HG02840 (cell line): ENCODE data around the gene GPANK1.
A peak's percentile ranks its signal among the peaks of the same experiment; 100 is the strongest.
"Not testable (repeated sequence)": the region's sequence is repeated elsewhere in the genome, so short reads cannot be mapped to it uniquely, and the experiment has no call there.

ENCODE experiments used
- ATAC-seq: cut with Tn5 transposase; IDR thresholded peaks from one replicate; pipeline ENCODE4 v1.9.1; 2021; ENCODE audit warnings: mild to moderate bottlenecking, moderate library complexity, moderate number of reproducible peaks; ENCODE audit not compliant: unreplicated experiment, low FRiP score

GPANK1 gene

DNA sequence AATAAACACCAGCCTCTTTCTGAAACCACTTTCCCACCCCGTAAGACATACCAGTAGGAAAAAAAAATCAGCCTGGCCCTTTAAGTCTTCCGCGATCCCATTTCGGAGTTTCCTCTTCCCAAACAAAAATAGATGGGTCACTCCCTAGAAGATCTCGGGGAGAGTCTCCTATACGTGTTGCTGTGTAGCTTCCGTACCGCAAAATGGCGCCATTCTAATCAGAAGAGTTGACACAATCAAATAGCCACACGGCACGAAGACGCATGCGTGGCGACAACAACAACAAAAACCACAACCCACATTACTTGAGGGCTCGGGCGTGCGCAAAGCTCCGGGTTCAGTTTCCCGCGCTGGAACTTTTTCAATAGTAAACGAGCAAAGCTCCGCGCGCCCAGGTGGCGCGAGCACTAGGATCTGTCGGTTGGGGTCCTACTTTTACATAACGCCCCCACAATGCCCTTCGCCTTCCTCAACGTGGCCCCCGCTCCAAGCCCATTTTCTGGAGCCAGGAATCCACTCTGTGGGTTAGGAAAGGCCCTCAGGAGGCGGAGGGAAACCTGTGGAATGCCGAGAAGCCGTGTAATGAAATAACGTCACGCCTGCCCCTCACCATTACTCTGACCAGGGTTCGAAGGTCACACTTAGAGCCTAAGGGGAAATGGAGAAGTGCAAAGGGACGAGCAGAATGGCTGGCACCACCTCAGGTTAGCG is at the start of gene GPANK1:
GPANK1 (minus strand) TSS at position 208 of the 711 bp plus-strand sequence. CDS start 519 bp downstream, outside the sequence.
- no peak for ATAC-seq

GRCh38 chr6:31713991-31714684 is 49.3 kb upstream of the GPANK1 start:
- no peak for ATAC-seq

DNA sequence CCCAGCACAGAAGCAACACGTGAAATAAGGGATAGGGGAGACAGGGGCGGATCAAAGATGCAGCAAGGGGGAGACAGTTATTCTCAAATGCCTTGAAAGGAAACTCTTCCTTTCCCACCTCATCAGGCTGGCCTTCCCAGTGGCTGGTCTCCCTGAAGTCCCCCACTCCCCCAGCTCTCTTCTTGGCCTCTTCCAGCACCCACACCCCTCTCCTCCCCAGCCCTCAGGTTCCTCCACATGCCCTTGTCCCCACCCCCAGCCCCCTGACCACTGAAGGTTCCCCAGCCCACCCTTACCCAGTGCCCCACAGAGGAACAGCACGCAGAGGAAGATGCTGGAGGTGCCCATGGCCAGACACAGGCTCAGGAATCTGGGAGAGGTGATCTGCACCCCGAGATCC is 48.7 kb upstream of the GPANK1 start:
- ATAC-seq, result no peak

DNA sequence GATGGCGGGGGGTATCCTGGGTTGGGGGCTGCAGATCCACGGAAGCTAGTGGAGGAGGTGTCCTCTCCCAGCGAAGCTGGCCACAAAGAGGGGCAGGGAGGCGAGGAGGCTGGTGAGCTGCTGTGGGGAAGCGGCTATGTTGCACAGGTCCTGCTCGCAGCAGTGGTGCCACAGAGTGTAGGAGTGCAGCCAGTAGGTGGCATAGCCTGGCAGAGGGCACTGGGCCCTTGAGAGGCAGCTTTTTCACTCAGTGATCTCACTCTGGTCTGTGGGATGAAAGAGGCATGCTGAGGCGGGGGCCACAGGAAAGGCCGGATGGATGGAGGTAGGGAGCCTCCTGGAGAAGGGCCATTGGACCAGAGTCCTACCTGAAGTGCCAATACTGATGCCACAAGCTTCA is 47.5 kb upstream of the GPANK1 start:
- ATAC-seq, result no peak

DNA sequence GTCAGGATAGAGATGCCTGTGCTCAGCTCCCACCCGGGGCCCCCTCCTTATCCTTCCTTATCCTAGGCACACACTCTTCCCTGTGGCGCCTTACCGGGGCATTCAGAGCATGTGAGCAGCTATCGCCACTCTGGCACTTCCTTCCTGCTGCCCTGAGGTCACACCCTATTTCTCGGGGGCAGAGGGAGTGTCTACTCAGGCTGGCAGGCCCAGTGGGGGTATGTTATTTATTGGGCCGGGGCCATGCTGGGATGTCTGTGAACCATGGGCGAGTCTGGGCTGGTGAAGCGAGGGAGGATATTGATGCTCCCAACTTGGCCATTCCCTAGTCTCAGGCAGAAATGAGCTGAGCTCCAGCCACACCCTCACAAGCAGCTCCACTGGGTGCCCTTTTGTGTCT is 46.4 kb upstream of the GPANK1 start:
- no peak for ATAC-seq

DNA sequence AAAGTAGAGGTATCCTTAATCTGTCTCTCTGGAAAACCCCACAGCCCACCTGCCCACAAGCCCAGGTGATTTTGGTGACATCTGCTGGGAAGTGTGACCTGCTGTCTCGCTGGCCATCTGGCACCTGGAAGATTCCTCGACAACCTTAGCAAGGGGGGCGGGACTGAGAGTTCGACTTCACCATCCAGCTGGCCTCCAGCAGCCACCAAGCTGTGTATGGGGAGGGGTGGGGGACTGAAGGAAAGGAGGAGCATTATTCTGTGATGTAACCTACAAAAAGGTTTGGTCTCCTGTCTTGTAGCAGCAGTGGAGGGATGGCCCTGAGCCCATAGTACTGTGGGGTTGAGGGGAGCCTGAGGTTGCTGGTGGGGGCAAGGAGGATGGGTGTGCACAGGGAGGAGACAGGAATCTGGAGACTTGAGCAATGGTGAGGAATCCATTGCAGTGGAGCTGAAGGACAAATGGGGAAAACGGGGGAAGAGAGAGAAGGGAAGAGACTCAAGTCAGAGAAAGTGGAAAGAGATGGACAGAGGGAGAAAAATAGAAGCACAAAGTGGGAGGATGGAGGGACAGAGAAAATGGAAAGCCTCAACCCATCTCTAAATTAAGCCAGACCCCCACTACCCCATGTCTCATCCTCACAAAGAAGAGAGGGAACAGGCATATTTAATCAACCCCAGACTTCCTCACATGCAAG is 45.9 kb upstream of the GPANK1 start:
- no peak for ATAC-seq

- ATAC-seq, result not testable (repeated sequence)
Observed at GRCh38 chr6:31709157-31709556, 44.4 kb upstream of the GPANK1 start.

DNA sequence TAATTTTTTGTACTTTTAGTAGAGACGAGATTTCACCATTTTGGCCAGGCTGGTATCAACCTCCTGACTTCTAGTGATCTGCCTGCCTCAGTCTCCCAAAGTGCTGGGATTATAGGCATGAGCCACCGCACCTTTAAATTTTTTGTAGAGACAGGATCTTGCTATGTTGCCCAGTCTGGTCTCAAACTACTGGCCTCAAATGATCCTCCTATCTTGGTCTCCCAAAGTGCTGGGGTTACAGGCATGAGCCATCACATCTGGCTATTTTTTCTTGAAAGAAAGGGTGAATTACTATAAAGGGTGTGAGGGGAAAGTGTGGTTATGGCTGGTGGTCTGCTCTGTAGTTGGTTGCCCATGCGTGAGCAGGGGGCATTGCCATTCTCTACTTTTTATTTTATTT is 43.4 kb upstream of the GPANK1 start:
- no peak for ATAC-seq

- ATAC-seq, result no peak
Observed at GRCh38 chr6:31707701-31708100, 42.9 kb upstream of the GPANK1 start.

DNA sequence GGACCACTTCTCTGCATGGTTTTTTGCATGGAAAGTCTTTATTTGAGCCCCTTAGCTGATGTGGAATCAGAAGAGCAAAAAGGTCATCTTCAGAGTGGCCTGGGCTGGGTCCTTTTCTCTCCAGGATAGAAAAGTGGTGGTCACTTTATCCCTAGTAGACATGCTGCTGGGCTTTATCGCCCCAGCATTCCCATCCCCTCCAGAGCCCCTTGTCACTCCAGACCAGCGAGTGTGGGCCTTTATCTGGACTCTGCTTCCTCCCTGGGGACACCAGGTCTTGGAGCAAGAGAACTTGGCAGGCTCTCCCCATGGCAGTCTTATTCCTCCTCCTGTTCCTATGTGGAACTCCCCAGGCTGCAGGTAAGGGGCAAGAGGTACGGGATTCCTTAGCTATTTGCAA is 41.8 kb upstream of the GPANK1 start, which contains the start of gene LY6G6F:
LY6G6F (plus strand) TSS at position 268 of the 400 bp plus-strand sequence; CDS start at position 309, 41 bp downstream.
- ATAC-seq, result no peak

DNA sequence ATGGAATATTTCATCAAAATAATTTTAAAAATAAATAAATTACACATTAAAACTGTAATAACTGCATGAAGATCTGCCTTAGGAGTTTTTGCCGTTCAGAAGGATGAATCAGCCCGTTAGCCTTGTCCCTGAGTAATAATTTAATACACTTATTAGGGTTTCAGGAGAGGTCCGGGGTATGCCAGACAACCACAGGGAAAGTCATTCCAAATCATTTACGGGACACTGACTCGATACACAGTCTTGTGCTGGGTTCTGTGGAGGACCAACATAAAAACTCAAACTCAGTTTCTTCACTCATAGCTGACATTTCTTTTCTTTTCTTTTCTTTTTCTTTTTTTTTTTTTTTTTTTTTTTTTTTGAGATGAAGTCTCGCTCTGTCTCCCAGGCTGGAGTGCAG is 41.1 kb upstream of the GPANK1 start:
- no peak for ATAC-seq

GRCh38 chr6:31702819-31703716 is 38.3 kb upstream of the GPANK1 start, which contains the start of gene ABHD16A:
ABHD16A (minus strand) TSS chr6:31703324; CDS start chr6:31703281, 43 bp downstream.
- peak; percentile 71 for ATAC-seq

GRCh38 chr6:31702405-31702818 is 37.6 kb upstream of the GPANK1 start:
- ATAC-seq, result no peak

DNA sequence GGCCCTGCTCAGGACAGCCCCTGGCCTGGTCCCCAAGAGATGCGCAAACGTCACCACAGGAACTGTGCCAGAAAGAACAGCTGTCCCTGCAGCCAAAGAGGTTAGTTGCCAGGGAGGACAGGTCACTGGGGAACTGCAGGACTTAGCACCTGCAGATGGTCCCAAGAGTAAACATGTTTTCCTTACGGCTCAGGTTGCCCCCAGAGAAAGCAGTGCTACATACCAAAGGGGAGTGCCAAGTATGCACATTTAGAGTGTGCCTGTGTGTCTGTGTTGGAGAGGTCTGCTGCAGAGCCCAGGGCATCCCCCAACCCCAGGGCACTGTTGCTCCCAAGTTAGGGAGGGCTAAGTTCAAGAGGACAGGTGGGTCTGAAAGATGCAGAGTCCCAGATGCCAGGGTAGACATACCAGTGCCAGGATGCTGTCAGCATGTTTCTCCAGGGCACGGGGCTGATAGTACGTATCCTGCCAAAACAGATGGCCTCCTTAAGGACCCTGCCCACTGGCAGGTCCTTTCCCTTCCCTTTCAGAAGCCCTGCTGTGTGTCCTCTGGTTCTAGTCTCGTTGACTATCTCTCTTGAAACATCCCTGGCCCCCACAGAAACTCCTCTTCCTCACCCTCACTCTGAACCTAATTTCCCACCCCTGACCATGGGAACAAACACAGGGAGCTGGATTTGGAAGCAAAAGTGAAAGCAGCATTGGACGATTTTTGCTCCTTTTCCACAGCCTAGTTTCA is 37.0 kb upstream of the GPANK1 start:
- ATAC-seq, result no peak

DNA sequence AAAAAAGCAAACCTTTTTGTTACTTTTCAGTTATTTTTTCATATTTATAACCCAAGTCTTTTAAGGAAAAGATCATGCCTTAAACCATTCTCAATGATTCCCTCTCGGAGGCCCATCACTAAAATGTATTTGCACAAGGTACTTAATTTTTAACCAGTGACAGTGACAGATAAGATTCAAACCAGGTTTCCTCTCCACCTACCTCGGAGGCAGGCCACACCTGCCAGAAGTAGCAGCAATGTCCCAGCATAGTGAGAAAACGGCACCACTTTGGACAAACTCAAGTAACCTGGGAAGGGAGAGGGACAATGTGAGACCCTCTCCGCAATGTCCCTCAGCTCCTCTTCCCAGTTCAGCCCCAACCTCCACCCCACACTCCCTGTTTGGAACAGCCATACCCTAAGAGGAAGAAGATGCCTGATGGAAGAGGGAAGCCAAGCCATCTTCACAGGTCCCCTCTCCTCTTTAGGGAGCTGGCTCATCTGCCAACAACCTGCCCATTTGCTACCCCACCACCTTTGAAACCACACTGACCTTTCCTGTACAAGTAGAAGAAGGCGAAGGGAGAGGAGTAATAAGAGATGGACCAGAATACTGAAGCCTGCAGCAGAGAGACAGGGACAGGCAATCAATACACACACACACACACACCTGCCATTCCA is 36.1 kb upstream of the GPANK1 start:
- no peak for ATAC-seq

- ATAC-seq, result no peak
Observed at GRCh38 chr6:31697555-31697954, 32.8 kb upstream of the GPANK1 start.

GRCh38 chr6:31693535-31693934 is 28.7 kb upstream of the GPANK1 start:
- ATAC-seq, result no peak

DNA sequence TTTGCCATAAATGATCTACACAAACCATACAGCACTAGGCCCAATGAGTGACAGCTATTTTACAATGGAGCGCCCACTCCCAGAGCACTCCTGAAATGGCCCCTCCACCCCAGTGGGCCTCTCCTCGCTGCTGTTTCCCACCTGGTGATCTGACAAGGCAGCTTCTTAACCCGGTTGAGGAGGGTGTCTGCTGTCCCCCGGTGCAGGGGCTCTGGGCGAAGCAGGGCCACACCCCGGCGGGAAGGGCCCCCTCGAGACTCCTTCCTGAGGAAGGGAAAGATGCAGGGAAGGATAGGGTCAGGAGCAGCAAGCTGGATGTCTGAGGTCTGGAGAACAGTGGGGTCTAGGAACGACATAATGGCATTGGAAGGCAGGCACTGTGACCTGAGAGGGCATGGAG is 28.1 kb upstream of the GPANK1 start:
- ATAC-seq, result no peak

DNA sequence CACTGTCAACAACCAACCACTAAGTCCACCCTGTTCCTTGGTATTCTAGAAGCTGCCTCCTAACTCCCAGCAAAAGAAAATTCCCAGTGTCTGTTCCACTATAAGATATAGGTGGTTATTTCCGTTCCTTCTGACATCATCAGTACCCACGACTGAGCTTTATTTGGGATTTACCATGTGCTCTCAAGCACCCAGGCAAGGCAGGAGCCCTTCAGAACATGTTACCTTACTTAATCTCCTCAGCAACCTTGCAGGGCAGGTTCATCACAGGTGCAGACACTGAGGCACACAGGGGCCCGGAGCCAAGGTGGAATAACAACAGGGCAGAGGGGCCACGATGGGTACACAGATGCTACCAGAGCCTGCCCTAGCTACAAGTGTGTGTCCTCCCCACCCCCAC is 27.6 kb upstream of the GPANK1 start:
- no peak for ATAC-seq
